22Rv1 (cell line): ENCODE data around the gene SLC35F3.

Source experiments
- CTCF ChIP-seq: fragments of 450-650 bp; IDR thresholded peaks from 2 replicates; pipeline ENCODE4 v1.5.1; 2017; ENCODE audit warnings: mild to moderate bottlenecking
- ZFX ChIP-seq: fragments of 450-650 bp; IDR thresholded peaks from 2 replicates; pipeline ENCODE4 v1.6.1; 2017; ENCODE audit warnings: antibody characterized with exemption, borderline replicate concordance

GRCh38 chr1:233972563-233972950, 68.1 kb downstream of the SLC35F3 start:
- no peak for TF ChIP-seq CTCF
- TF ChIP-seq ZFX, result no peak
